ENCODE measurements around the gene ABCD3. TPM values are rescaled to one million over a fixed set of nuclear protein-coding genes. Genes with fewer than 3 reads are reported as not detected.

ABCD3 gene
- total RNA-seq, 1 donor from 2014 or later, result 22.3 TPM

GRCh38 chr1:94539496-94539895, 121.3 kb downstream of the ABCD3 start:
- no peak for DNase-seq (ENCODE audit: low read depth)

GRCh38 chr1:94540440-94541245, 122.5 kb downstream of the ABCD3 start:
- DNase-seq (ENCODE audit: low read depth), result no peak
- TF ChIP-seq, protein P1, sequence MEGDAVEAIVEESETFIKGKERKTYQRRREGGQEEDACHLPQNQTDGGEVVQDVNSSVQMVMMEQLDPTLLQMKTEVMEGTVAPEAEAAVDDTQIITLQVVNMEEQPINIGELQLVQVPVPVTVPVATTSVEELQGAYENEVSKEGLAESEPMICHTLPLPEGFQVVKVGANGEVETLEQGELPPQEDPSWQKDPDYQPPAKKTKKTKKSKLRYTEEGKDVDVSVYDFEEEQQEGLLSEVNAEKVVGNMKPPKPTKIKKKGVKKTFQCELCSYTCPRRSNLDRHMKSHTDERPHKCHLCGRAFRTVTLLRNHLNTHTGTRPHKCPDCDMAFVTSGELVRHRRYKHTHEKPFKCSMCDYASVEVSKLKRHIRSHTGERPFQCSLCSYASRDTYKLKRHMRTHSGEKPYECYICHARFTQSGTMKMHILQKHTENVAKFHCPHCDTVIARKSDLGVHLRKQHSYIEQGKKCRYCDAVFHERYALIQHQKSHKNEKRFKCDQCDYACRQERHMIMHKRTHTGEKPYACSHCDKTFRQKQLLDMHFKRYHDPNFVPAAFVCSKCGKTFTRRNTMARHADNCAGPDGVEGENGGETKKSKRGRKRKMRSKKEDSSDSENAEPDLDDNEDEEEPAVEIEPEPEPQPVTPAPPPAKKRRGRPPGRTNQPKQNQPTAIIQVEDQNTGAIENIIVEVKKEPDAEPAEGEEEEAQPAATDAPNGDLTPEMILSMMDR (conservative IDR thresholded peaks at IDR 0.05; ENCODE audit: low read depth, low read length), result no peak
- peak overlapping the region; percentile 82 for H3K4me3 ChIP-seq (ENCODE audit: low read depth, low read length)

More at GRCh38 chr1:94539496-94539895, 121.3 kb downstream of the ABCD3 start:
- no peak overlapping the region for H3K4me3 ChIP-seq (ENCODE audit: low read depth, low read length)
- TF ChIP-seq, protein P1 (conservative IDR thresholded peaks at IDR 0.05; ENCODE audit: low read depth, low read length), result no peak

DNA sequence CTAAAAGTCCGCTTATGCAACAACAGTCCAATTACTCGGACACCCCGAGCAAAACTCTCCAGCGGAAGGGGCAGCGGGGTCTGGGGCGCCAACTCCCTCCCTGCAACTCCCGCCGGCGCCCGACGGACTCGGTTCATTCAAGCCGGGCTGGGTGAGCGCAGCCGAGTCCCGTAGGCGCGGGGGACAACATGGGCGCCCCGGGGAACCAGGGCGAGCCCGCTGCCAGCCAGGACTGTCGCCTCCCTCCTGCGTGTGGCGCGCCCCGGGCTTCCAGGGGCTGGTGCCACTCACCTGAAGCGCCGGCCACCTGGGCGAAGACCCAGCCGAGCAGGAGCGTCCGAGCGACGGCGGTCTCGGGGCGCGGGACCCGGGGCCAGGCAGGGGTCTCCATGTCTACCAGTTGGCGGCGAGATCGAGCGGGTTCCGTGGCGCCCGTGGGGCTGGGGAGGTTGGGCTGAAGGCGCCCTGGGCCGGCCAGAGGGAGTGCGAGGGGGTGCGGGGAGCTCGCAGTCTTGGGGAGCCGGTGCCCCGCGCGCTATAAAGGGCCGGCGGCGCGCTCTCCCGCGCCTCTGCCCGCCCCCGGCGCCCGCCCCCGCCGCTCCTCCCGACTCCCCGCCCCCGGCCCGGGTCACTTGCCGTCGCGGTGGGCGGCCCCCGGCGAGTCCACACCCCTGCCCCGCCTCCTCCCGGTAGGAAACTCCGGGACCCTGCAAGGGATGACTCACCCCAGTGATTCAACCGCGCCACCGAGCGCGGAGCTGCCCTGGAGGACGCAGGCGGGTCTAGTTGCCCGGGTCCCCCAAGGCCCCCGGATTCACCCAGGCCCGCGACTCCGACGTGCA, 123.3 kb downstream of the ABCD3 start, which contains the start of gene F3:
Gene F3 (minus strand): TSS at position 514 of the 842 bp plus-strand sequence. CDS start 123 bp downstream, at position 391.
- TF ChIP-seq, protein P1 (conservative IDR thresholded peaks at IDR 0.05; ENCODE audit: low read depth, low read length), result peak; percentile 16
- DNase-seq (ENCODE audit: low read depth), result no peak
- H3K4me3 ChIP-seq (ENCODE audit: low read depth, low read length), result peak within 1 kb of the TSS; percentile 82

- TF ChIP-seq, protein P1 (conservative IDR thresholded peaks at IDR 0.05; ENCODE audit: low read depth, low read length), result no peak
- H3K4me3 ChIP-seq (ENCODE audit: low read depth, low read length), result peak overlapping the region; percentile 82
- no peak for DNase-seq (ENCODE audit: low read depth)
Measured at GRCh38 chr1:94542088-94542870, 124.1 kb downstream of the ABCD3 start.

DNA sequence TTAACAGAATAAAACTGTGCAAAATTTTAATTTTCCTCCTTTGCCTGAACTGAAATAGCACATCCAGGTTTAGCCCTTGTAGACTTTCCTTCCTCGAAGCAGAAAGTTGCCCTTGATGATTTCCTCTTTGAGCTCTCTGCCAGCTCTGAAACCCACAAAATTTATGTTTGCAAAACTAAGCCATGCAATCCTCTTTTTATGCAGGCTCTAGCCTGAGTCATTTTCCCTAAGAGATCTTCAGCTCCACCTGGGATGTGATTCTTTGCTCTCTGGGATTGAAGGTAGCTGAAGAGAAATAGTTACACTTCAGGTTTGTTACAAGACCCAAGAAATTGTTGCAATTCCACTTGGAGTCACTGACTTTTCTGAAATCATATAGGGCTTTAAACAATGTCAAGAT, 124.8 kb downstream of the ABCD3 start:
- no peak for DNase-seq (ENCODE audit: low read depth)
- no peak overlapping the region for H3K4me3 ChIP-seq (ENCODE audit: low read depth, low read length)
- TF ChIP-seq, protein P1 (conservative IDR thresholded peaks at IDR 0.05; ENCODE audit: low read depth, low read length), result no peak

- no peak overlapping the region for H3K4me3 ChIP-seq (ENCODE audit: low read depth, low read length)
- TF ChIP-seq, protein P1 (conservative IDR thresholded peaks at IDR 0.05; ENCODE audit: low read depth, low read length), result no peak
- no peak for DNase-seq (ENCODE audit: low read depth)
Measured at GRCh38 chr1:94543893-94544635, 125.9 kb downstream of the ABCD3 start.

Data from epithelial cell of proximal tubule (primary cell).